HG03095 (cell line): ENCODE results near the gene TARS3.
A peak's percentile ranks its signal among the peaks of the same experiment; 100 is the strongest.
"Not testable (repeated sequence)": the region's sequence is repeated elsewhere in the genome, so short reads cannot be mapped to it uniquely, and the experiment has no call there.

Experiments used
- ATAC-seq: cut with Tn5 transposase; IDR thresholded peaks from one replicate; pipeline ENCODE4 v1.9.1; 2021; ENCODE audit warnings: moderate library complexity; ENCODE audit not compliant: unreplicated experiment

The TARS3 gene

DNA sequence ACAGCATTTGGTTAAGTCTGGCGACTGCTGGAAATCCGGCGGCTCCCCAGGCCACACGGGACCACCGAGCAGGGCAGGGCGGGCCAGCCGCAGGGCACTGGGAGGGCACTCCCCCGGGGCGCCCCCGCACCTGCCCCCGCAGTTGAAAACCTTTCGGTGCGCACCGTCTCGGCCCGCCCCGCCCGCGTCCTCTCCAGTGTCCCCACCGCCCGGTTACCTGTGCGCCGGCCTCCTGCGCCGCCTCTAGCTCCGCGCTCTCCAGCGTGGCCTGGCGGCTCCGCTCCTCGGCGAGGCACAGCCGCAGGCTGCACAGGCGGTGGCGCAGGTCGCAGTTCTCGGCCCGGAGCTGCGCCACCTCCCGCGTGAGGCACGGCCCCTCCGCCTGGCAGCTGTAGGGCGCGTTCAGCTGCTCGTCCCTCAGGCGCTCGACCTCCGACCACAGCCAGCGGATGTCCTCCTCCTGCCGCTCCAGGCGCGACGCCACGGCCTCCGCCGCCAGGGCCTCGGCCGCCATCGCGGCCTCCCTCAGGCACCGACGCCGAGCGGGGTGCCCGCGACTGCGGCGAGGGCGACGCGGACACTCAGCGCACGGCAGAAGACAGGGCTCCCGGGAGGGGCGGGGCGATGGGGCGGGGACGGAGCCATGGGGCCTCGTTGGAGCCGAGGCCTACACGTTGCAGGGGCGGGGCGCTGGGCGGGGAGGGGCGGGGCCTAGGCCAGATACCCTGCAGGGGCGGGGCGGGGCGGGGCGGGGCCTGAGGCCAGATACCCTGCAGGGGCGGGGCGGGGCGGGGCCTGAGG lies at the start of gene TARS3:
Gene TARS3, minus strand, starts transcription at position 600 of the 801 bp plus-strand sequence. Its CDS starts 86 bp downstream, at position 514.
- ATAC-seq: peak; percentile 78

DNA sequence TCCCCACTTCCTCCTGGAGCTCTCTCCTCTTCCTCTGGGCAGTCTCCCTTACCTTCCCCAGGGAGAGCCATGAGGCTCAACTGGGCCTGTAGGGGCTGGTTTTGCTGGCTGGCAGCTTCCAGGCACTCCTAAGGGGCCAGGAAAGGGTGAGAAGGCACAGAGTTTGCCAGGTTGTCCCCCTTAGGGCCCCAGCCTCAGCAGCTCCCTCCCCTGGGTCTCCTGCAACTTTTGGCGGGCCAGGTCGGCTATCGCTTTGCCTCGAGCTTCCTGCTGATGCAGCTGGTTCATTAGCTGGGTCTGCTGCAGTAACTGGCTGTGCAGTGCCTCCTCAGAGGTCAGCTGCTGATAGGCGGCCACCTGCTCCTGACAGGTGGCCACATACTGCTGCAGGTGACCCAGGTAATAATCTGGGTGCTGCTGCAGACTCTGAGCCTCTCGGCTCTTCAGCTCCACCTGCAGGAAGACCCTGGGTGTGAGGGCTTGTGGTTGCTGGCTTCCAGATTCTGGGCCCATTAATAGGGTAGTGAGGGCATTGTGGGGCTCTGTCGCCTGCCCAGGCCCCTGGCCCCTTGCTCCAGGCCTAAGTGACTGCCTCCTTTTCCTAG lies 49.3 kb upstream of the TARS3 start:
- ATAC-seq: no peak

DNA sequence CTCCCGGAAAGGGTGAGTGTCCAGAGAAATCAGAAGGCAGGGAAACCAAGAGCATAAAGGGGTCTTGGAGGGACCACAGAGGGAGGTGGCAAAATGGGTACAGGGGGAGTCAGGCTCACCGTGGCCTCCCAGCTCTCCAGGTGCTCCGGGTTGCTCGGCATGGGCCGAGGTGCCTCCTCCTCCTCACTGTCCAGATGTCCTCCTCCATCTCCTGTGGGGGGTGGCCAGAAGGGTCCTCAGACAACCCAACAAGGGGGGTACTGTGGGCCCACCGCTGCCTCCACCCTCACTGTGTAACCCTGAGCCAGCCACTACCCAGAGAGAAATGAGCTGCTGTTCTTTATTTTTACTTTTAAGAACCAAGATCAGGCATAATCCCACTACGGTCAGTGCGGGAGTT lies 48.6 kb upstream of the TARS3 start:
- ATAC-seq: no peak

GRCh38 chr15:101767083-101767640 lies 42.9 kb upstream of the TARS3 start:
- ATAC-seq: not testable (repeated sequence)

DNA sequence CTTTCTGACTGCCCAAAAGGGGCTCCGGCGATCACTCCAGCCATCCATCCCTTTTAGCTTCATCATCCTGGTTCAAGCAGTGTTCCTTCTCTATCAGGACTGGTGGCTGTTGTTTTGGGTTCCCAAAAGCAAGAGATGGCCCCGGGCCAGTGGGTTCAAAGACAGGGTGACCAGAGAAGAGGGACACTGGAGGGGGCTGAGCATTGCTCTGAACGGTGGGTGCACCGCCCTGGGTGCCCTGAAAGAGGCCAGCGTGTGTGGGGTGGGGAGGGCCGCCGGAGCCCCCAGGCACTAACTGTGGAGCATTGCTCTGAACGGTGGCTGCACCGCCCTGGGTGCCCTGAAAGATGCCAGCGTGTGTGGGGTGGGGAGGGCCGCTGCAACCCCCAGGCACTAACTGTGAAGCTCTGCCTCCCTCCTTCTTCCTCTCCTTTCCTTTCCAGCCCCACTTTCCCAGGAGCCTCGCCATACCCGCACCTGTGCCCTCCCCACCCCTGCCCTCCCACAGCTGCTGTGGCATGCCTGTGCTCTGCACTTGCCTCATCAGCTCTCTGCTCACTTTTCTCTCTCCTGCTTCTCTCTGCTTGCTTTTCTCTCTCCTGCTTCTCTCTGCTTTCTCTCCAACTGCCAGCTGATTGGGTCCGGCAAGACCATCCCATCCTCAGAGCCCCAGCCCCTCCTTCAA lies 41.6 kb upstream of the TARS3 start:
- ATAC-seq: no peak

DNA sequence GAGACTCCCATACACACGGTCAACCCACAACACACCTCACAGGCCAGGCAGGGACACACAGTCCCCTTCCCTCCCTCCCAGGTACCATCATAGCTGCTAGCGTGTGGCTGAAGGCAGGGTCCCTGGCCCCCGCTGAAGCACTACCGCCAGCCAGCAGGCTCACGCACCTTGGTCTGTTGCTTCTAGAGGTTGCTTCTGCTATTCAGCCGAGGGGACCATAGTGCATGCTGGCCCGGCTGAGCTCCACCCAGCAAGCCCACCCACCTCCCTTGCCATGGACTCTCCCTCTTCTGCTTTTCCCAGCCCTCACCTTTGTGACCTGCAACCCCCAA lies 41.0 kb upstream of the TARS3 start:
- not testable (repeated sequence) for ATAC-seq

DNA sequence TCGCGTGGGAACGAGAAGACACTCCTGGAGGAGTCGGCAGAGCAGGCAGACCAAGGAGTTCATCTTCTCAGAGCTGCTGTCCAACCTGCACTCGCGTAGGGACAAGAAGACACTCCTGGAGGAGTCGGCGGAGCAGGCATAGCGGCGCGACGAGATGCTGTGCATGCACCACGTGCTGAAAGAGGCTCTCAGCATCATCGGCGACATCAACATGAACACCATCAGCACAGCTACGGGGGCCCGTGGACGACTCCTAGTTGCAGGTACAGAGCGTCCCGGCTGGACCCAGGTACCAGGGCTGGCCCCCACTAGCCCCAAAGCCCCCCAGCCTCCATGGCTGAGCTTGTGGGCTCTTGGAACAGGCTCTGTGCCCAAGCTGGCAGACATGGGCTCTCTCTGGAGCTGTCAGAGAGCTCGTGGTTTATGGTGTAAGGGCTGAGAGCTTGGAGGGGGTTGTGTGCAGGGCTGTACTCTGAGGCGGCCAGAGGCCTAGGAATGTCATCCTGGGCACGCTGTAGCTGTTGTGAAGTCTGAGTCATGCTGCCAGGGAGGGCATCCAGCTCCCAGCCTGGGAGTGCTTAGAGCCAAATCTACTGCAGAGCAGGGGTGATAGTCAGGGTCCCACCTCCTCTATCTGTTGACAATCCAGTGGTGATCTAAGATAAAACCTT lies 40.5 kb upstream of the TARS3 start:
- ATAC-seq: not testable (repeated sequence)

DNA sequence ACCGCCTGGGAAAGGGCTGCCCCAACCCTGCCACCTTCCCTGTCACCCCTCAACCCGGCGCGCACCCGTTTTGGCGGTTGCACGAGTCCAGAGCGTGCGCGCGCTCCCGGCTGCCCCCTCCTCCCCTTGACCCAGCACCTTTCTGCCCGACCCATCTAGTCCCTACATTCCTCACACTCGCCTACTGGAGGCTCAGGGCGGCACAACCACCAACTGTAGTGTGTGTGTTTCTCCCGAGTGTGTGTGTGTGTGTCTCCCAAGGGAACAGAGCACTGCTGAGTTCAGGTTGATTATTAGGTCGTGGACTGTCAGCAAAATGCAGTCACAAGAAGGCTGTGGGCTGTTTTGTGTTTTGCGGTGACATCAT lies 22.4 kb upstream of the TARS3 start:
- ATAC-seq: not testable (repeated sequence)

- not testable (repeated sequence) for ATAC-seq
Measured at GRCh38 chr15:101734837-101735236, 10.6 kb upstream of the TARS3 start.

DNA sequence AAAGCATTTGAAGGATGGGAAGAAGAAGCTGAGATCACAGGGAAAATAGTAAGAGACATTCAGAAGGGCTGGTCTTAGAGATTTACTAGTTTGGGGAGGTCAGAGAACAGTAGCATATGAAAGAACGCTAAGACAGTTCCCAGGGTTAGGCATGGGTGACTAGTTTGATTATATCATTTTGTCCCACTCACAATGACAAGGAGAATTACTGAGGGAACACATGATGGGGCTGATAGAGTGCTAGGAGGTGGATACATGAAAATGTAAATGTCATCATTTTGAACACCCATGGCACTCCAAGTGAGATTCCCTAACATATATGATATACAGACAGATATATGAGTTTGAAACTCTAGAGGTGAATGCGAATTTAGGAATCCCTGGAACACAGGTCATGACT lies 9.3 kb upstream of the TARS3 start:
- ATAC-seq: no peak

GRCh38 chr15:101732772-101733171 lies 8.5 kb upstream of the TARS3 start:
- no peak for ATAC-seq

- ATAC-seq: no peak
Measured at GRCh38 chr15:101731746-101732145, 7.5 kb upstream of the TARS3 start.

- no peak for ATAC-seq
Measured at GRCh38 chr15:101727186-101727585, 2.9 kb upstream of the TARS3 start.

DNA sequence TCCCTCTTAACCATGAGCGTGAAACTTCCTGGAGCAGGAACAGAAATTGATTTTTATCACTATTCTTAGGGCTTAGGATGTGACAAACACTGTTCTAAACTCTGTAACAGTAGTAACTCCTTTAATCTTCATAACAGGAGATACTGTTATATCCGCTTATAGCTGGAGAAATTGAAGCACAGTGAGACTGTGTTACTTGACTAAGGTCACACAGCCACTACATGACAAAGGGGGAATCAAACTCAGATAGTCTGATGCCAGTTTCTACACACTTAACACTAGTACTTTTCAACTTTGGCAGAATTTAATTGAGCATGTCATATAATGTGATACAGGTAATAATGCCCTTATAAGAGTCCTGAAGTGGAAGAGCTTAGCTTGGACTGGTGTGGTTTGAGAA lies 800 bp upstream of the TARS3 start:
- ATAC-seq: no peak

GRCh38 chr15:101724675-101725005 lies 367 bp upstream of the TARS3 start:
- ATAC-seq: no peak

DNA sequence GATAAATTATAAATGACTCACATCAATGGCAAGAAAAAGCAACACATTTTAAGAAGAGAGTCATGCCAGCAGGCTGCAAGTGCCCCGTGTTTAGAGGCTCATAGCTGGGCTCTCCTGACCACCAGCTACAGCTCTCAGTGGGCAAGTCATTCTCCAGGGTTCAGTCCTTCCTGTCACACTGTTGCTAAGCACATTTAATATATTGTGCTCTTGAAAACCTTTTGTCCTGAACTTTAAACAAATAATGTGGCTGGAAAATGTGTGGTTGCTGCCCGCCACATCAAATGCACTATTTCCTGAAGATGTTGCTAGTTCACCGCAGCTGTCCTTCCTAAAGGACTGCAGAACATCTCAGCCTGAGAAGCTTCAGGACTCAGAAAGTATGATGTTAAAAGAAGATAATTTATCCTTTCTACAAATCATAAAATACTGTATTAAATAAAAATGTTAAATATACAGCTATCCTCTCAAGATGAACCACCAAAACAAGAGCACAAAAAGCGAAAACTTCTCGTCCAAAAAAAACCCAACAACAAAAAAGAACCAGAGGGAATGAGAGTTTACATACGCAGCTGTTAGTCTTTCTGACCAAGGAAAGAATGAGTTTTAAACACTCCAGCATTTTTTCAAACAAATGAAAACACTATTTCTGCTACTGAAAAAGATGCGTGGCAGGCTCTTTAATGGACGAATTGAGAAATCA lies 951 bp downstream of the TARS3 start:
- peak; percentile 43 for ATAC-seq

DNA sequence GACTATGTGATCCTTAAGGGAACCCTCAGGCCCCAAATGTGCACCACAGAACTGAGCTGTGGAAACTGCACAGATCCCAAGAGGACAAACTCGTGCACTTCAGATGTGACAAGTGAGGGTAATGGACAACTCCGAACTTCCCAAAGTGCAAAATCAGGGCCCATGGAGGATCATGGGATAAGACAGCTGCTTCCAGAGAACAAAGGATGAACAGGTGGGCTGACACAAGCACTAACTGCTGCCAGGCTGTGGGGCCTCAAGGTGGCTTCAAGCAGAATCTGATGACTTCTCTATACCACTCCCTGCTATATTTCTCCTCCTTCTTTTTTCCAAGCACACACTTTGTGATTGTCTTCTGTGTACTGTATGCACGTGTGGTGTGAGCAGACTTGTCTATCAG lies 5.4 kb downstream of the TARS3 start:
- ATAC-seq: no peak

DNA sequence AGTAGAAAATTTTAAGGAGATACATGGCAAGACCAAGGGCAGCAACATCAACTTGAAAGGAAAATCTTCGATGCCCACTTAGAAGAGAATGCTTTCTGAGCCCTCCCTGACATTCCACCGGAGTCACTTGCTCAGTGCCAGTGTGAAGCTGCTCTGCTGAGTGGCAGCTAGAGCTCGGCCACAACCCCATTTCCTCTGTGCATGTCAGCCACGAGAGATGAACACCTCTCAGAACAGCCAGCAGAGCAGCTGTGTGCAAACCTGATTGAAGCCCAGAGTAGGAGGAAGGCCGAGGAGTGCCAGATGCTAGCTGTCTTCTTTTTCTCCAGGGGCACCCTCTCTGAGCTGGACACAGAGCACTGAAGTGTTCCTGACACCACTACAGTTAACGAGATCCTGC lies 12.2 kb downstream of the TARS3 start:
- ATAC-seq: no peak

- no peak for ATAC-seq
Measured at GRCh38 chr15:101710806-101711205, 13.5 kb downstream of the TARS3 start.

- no peak for ATAC-seq
Measured at GRCh38 chr15:101709466-101709865, 14.8 kb downstream of the TARS3 start.

GRCh38 chr15:101707983-101708382 lies 16.3 kb downstream of the TARS3 start:
- no peak for ATAC-seq
